ENCODE measurements around the gene OR52N1. TPM values are rescaled to one million over a fixed set of nuclear protein-coding genes. Genes with fewer than 3 reads are reported as not detected.

OR52N1 gene
- total and polyA plus RNA-seq, 2 donors (not counting 3 experiments of a cell fraction or from before 2014, with no cell fraction given), result not detected

DNA sequence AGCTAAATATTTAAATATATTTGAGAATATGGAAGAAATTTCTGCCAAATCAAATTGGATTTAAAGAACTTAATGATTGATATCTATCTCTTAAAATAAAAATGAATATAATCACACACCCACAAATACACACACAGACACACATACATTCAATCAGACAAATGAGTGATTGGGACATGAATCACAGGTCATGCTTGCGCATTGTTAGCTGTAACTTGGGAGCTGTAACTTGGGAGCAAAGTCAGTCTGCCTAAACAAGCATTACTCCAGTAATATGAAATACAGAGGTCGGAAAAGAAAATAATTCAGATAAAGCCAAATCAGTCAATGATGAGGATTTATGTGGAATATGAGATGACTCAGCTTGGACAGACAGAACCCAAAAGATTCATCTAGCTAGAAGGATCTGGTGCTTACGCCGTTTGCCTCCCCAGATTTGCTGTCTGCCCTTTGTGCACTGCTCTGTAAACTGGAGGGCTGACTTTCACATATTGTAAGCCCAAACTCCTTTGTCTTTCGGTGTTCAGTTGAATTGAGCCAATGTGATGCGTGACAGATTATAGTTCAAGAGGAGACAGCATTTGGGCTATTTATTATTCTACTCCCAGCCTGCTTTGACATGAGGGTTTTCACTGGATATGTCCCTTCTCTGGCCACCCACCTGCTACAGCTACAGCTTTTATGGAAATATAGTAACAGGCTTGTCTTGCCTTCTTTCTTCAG is 53.2 kb downstream of the OR52N1 start:
- Histone ChIP-seq H3K27me3 (ENCODE audit: control insufficient read depth in 2 of 2, insufficient read depth in 2 of 2, low read length in 2 of 2) (peaks cover 0 to 2% of the 10 kb centered on the region in 2 experiments), H3K79me2 (ENCODE audit: control insufficient read depth, insufficient read depth, low read length) (no peaks in the 10 kb centered on the region), H3K9me1 (replicated peaks; ENCODE audit: control insufficient read depth, extremely low read depth, insufficient read depth, low read length) (no peaks in the 10 kb centered on the region), H3K27ac (ENCODE audit: insufficient read depth, low read depth, low read length) (no peak overlapping the region), H3K9ac (replicated peaks; ENCODE audit: extremely low read depth, insufficient read depth, low read length) (no peak overlapping the region), H3K4me3 (replicated peaks in 1 of 3; ENCODE audit: insufficient read depth in 1 of 3, low read depth in 1 of 3, low read length in 3 of 3) (no peak overlapping the region), H2AFZ (ENCODE audit: low read depth, low read length) (no peak overlapping the region), H3K4me1 (ENCODE audit: control insufficient read depth, extremely low read depth, insufficient read depth, low read length) (no peaks in the 10 kb centered on the region), H3K9me3 (replicated peaks; ENCODE audit: control insufficient read depth, insufficient read depth, low read length) (no peaks in the 10 kb centered on the region), H3K36me3 (ENCODE audit: control insufficient read depth in 2 of 2, extremely low read depth in 1 of 2, insufficient read depth in 2 of 2, low read length in 2 of 2) (no peaks in the 10 kb centered on the region), H4K20me1 (replicated peaks; ENCODE audit: control insufficient read depth, extremely low read depth, insufficient read depth, low read length) (no peaks in the 10 kb centered on the region), H3K4me2 (ENCODE audit: insufficient read depth, low read length) (no peak overlapping the region)
- no peak for TF ChIP-seq GATA2 (IDR thresholded peaks at IDR 0.05; ENCODE audit: insufficient read depth, insufficient read length, low read depth, low read length)
- no peak for TF ChIP-seq JUN (IDR thresholded peaks at IDR 0.05; ENCODE audit: borderline replicate concordance, insufficient read depth, insufficient read length, low read depth)
- TF ChIP-seq FOS (IDR thresholded peaks at IDR 0.05; ENCODE audit: borderline replicate concordance, insufficient read depth, low read length), result no peak
- TF ChIP-seq POLR2AphosphoS5 (IDR thresholded peaks at IDR 0.05; ENCODE audit: insufficient read depth, low read depth, low read length), result no peak
- TF ChIP-seq, protein P1, sequence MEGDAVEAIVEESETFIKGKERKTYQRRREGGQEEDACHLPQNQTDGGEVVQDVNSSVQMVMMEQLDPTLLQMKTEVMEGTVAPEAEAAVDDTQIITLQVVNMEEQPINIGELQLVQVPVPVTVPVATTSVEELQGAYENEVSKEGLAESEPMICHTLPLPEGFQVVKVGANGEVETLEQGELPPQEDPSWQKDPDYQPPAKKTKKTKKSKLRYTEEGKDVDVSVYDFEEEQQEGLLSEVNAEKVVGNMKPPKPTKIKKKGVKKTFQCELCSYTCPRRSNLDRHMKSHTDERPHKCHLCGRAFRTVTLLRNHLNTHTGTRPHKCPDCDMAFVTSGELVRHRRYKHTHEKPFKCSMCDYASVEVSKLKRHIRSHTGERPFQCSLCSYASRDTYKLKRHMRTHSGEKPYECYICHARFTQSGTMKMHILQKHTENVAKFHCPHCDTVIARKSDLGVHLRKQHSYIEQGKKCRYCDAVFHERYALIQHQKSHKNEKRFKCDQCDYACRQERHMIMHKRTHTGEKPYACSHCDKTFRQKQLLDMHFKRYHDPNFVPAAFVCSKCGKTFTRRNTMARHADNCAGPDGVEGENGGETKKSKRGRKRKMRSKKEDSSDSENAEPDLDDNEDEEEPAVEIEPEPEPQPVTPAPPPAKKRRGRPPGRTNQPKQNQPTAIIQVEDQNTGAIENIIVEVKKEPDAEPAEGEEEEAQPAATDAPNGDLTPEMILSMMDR (IDR thresholded peaks at IDR 0.05; ENCODE audit: extremely low read depth in 1 of 2, insufficient read depth in 1 of 2, low read depth in 1 of 2, low read length in 2 of 2), result no peak
- no peak for TF ChIP-seq EZH2 (IDR thresholded peaks at IDR 0.05; ENCODE audit: borderline replicate concordance, low read depth, low read length, severe bottlenecking)
- POLR2A ChIA-PET, result no interaction called here
- intact Hi-C loops (cut with micrococcal nuclease) (no loop called here), dilution Hi-C loops (cut with MboI; ENCODE audit: extremely low pct_ligation_motif_present, low sequenced_read_pairs) (no loop called here)
- DNase-seq (ENCODE audit: low read depth, low spot score) (no peak), FAIRE-seq (no peak)
- CTCF ChIA-PET, result no interaction called here
- BruUV-seq (replicated peaks), result no TSS peak
